GM12878 (cell line): ENCODE measurements around the gene VIPR1.

Experiments used
- ATF7 ChIP-seq: fragments of 450-650 bp; IDR thresholded peaks from 2 replicates; pipeline ENCODE4 v1.6.1; 2016; ENCODE audit warnings: low read depth, mild to moderate bottlenecking
- CEBPB ChIP-seq, 2 experiments: fragments of 150-350 bp in 1 of 2; IDR thresholded peaks; 2 replicates each; pipeline ENCODE4 v1.6.1; 2012 to 2014; ENCODE audit warnings: low read depth in 2 of 2, low read length in 2 of 2, borderline replicate concordance in 1 of 2, inconsistent platforms in 1 of 2
- NBN ChIP-seq: fragments of 450-650 bp; IDR thresholded peaks from 2 replicates; pipeline ENCODE4 v1.6.1; 2016
- POLR2AphosphoS5 ChIP-seq: IDR thresholded peaks from 2 replicates; pipeline ENCODE4 v1.6.1; 2011; ENCODE audit warnings: mild to moderate bottlenecking, low read length, inconsistent platforms
- RAD21 ChIP-seq: IDR thresholded peaks from 2 replicates; pipeline ENCODE4 v1.6.1; 2011; ENCODE audit warnings: mild to moderate bottlenecking, low read depth, low read length, moderate library complexity; ENCODE audit not compliant: insufficient read depth
- USF2 ChIP-seq: IDR thresholded peaks from 2 replicates; pipeline ENCODE4 v1.6.1; 2011; ENCODE audit warnings: low read depth, low read length, improper control_type of control experiment, borderline replicate concordance

GRCh38 chr3:42507761-42508335 lies 5.4 kb downstream of the VIPR1 start:
- no peak for TF ChIP-seq RAD21
- no peak for TF ChIP-seq POLR2AphosphoS5
- no peak for TF ChIP-seq NBN
- no peak for TF ChIP-seq CEBPB (IDR thresholded peaks at IDR 0.05; ENCODE audit: borderline replicate concordance in 1 of 2, low read depth in 2 of 2, low read length in 2 of 2)
- no peak for TF ChIP-seq ATF7
- no peak for TF ChIP-seq USF2
